HG03469 (cell line): Measurements from ENCODE around the gene TYW1B.
"Not testable (repeated sequence)": the region's sequence is repeated elsewhere in the genome, so short reads cannot be mapped to it uniquely, and the experiment has no call there.

Experiments
- ATAC-seq: cut with Tn5 transposase; IDR thresholded peaks from one replicate; pipeline ENCODE4 v1.9.1; 2021; ENCODE audit warnings: mild to moderate bottlenecking, moderate library complexity, moderate number of reproducible peaks; ENCODE audit not compliant: unreplicated experiment

The TYW1B gene, protein sequence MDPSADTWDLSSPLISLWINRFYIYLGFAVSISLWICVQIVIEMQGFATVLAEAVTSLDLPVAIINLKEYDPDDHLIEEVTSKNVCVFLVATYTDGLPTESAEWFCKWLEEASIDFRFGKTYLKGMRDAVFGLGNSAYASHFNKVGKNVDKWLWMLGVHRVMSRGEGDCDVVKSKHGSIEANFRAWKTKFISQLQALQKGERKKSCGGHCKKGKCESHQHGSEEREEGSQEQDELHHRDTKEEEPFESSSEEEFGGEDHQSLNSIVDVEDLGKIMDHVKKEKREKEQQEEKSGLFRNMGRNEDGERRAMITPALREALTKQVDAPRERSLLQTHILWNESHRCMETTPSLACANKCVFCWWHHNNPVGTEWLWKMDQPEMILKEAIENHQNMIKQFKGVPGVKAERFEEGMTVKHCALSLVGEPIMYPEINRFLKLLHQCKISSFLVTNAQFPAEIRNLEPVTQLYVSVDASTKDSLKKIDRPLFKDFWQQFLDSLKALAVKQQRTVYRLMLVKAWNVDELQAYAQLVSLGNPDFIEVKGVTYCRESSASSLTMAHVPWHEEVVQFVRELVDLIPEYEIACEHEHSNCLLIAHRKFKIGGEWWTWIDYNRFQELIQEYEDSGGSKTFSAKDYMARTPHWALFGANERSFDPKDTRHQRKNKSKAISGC

DNA sequence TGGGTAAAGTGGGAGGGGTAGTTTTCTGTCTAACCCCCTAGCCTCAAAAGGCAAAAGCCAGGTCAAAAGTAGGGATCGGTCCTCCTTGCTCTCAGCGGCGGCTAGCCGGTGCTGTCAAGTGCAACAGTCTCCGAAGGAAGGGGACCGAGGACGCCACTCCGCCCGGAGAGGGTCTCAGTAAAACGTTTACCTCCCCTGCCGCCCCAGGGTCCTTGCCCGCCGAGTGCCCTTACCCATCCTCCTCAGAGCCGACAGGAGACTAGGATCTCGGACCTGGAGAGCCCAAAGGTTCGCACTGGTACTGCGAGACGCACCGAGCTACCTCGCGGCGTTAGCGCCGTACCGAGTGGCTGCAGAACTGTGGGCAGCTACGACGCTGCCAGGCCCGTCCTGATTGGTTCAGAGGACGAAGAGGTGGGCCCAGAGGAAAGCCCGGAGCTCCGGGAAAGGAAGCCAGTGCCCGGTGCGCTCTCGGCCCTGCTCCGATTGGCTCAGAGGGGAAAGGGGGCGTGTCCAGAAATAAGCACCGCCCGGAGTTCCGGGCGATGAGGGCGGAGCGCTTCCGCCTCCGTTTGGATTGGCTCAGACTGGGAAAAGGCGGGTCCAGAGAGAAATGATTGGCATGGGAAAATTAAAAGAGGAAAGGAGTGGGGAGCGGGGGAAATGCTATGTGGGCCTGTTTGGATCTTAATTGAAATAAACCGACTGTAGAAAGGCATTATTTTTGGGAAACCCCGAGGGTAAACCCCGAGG lies at the start of gene TYW1B:
TYW1B (minus strand) TSS at position 362 of the 753 bp plus-strand sequence; CDS start at position 237, 125 bp downstream.
- ATAC-seq: peak; percentile 82

DNA sequence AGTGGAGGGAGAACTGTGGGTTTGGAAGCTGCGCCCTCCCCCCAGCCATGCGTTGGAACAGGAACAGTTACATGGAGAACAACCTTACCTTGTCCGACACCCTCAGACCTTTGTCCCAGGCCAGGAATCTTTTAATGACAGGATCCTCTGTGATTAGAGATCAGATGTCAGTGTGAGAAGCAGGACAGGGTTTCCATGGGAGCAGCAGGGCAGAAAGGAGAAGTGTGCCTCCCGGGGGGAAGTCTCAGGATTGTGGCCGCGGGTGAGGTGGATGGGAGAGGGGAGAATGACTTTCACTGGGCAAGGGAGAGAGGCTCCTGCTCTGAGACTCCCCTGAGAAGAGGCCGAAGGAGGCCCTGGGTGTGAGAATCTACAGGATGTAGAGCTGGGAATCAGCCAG lies 39.6 kb upstream of the TYW1B start:
- not testable (repeated sequence) for ATAC-seq

DNA sequence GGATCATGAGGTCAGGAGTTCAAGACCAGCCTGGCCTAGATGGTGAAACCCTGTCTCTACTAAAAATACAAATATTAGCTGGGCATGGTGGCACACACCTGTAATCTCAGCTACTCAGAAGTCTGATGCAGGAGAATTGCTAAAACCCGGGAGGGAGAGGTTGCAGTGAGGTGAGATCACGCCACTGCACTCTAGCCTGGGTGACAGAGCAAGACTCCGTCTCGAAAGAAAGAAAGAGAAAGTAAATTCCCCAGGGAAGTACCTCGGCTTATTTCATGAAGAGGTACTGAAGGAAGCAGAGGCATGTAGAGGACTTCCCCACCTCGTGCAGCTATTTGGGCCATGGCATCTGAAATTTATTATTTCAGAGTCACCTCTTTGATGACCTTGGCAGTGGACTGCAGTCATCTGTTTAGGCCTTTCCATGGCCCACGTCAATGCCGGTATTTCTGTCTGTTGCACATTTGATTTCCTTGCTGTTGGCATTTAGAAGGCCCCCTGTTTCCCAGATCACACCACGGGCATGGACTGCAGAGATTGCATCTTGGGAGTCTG lies 30.9 kb upstream of the TYW1B start:
- ATAC-seq: not testable (repeated sequence)

DNA sequence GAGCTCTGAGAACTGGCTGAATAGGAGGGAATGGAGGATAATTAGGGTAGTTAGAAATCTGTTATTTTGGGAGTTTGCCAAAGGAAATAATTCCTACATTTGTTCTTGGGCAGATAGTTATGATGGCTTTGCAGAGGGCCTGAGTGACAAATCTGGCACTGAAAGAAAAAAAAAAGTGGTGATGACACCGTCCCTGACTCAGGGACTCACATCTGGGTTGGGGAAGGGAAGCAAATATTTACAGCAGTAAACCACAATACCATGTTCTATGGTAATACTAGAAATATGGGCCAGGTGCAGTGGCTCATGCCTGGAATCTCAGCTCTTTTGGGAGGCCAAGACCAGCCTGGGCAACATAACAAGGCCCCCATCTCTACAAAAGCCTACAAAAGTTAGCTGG lies 29.9 kb upstream of the TYW1B start:
- not testable (repeated sequence) for ATAC-seq

DNA sequence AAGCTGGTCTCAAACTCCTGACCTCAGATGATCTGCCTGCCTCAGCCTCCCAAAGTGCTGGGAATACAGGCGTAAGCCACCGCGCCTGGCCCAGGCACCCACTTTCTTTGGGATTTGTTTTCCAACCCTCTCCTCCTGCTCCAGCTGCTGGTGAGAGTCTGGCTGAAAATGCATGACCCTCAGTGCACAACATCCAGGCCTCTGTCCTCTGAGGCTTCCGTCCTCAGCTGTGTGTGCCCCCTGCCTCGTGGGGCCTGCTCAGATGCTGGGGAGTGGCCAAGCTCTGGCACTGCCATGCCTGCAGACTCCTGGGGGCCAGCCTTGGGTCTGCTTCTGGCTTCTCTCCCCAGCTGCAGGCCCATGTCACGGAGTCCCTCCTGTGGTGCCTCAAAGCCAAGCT lies 27.3 kb upstream of the TYW1B start:
- not testable (repeated sequence) for ATAC-seq

DNA sequence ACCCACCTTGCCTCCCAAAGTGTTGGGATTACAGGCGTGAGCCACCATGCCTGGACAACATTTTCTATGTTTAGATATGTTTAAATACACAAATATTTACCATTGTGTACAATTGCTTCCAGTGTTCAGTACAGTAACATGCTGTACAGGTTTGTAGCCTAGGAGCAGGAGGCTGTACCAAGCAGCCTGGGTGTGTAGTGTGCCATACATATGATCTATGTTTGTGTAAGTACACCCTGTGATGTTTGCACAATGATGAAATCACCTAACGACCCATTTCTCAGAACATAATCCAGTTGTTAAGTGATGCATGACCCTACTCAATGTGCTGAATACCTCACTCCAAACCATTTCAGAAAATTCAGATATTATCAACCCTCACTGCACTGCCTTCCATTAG lies 24.9 kb upstream of the TYW1B start:
- ATAC-seq: not testable (repeated sequence)

DNA sequence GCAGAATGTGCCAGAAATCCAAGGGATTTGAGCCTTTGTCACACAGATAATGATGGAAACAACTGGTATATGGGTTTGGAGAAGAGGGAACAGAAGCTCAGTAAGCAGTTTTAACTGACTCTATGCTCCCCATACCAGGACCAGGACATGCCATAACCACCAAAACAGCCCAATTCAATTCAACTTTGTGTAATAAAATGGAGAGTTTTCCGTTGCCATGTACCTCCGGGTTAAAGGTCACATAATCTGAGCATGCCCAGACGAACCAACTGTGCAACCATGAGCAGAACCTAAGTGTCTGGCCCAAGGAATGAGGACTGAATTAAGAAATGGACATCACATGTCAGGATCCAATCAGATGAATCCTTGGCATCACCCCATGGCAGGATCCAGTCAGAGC lies 22.7 kb upstream of the TYW1B start:
- ATAC-seq: not testable (repeated sequence)

DNA sequence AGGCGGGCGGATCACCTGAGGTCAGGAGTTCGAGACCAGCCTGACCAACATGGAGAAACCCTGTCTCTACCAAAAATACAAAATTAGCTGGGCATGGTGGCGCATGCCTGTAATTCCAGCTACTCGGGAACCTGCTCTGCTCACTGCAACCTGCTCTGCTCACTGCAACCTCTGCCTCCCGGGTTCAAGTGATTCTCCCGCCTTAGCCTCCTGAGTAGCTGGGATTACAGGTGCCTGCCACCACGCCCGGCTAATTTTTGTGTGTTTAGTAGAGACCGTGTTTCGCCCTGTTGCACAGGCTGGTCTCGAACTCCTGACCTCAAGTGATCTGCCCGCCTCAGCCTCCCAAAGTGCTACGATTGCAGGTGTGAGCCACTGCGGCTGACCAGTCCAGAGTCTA lies 16.1 kb upstream of the TYW1B start:
- ATAC-seq: not testable (repeated sequence)

DNA sequence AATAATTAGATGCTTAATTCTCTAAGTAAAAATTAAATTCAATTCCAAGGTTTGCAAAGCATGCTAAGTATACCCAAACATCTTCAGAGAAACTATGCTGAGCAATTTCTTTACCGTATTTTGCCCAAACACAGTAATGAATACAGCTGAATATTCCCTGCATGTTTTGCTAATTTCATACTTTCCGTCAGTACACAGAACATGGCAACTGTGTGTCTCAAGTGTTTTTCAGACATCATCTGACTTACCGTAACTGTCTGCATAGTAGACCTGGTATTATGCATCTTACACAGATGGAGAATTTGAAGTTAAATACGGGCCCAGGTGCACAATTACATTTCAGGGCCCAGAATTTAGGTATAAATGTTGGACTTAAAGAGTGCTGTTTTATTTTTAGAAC lies 15.2 kb upstream of the TYW1B start:
- ATAC-seq: not testable (repeated sequence)

DNA sequence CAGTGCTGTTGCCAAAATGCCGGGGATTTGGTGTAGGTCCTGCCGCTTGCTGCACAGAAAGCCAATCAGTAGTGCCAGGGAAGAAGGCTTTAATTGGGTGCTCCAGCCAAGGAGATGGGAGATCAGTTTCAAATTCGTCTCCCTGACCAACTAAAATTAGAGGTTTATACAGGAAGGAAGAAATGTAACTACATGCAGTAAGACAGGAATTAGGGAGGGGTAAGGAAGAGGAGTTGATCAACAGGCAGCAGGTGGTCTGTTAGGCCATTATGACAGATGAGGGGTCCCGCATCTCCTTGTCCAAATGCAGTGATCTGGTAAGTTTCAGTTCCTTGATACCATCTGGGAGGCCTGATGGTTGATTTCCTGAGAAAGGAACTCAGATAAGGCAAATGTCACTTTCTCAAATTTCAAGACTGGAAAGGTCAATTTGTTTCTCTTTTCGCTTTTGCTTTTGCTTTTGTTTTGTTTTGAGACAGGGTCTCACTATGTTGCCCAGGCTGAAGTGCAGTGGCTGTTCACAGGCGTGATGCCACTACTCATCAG lies 13.0 kb upstream of the TYW1B start:
- not testable (repeated sequence) for ATAC-seq

DNA sequence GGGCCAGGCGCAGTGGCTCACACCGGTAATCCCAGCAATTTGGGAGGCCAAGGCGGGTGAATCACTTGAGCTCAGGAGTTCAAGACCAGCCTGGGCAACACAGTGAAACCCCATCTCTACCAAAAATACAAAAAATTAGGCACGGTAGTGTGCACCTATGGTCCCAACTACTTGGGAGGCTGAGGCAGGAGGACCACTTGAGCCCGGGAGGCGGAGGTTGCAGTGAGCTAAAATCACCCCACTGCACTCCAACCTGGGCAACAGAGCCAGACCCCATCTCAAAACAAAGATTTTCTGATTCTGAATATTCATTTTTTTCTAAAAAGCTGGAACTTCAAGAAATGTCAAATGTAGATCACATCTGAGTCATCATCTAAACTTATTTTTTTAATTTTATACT lies 10.3 kb upstream of the TYW1B start:
- ATAC-seq: not testable (repeated sequence)

DNA sequence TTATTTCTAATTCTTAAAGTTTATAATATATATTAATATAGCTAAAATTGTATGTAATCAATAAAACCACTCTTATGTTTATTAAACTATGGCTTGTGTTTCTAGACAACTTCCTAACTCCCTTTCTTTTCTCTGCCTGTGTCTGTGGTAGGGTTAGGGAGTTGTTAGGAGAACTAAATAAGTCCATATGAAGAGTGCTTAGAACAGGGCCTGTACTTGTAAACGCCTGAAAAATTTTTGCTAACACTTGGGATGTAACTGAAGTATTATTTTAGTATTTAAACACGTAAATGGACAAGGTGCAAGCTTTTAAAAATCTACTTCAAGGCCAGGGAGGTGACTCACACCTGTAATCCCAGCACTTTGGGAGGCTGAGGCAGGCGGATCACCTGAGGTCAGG lies 9.3 kb upstream of the TYW1B start:
- ATAC-seq: not testable (repeated sequence)

DNA sequence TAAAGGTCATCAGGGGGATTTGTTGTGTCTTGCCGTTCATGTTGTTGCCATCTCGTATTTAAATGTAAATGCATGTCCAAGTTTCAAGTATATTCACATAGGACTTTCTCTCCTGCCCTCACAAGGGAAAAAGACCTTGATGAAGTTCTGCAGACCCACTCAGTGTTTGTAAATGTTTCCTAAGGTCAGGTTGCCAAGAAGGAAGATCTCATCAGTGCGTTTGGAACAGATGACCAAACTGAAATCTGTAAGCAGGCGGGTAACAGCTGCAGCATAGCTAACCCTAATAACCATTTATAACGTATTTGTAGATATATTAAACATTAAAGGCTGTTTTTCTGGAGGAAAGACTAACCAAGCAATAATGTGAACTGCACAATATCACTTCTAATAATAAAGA lies 2.6 kb upstream of the TYW1B start:
- ATAC-seq: not testable (repeated sequence)

DNA sequence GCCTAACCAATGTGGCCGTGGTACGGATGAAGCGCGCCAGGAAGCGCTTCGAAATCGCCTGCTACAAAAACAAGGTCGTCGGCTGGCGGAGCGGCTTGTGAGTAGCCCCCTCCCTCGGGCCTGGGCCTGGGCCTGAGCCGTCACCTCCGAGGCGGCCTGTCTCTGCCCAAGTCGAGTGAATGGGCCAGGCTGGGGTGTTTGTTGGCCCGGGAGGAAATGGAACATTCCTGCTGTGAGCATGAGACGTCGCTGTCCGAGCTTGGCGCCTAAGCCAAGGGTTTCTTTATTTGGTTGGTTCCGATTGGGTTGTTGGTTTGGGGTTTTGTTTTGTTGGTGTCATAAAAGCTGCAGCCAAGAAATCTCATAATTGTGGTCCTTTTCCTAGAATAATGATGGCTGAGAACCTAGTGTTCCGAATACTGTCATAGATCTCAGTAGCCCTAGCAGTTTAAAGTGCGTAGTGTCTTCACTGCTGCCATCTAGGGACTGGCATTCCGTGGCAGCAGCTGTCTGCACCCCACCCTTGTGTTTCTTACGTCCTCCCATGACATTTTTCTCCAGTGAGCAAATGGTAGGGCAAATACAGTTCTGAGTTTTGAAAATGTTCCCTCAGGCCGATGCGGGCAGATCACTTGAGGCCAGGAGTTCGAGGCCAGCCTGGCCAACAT lies 1.8 kb upstream of the TYW1B start:
- peak; percentile 22 for ATAC-seq

DNA sequence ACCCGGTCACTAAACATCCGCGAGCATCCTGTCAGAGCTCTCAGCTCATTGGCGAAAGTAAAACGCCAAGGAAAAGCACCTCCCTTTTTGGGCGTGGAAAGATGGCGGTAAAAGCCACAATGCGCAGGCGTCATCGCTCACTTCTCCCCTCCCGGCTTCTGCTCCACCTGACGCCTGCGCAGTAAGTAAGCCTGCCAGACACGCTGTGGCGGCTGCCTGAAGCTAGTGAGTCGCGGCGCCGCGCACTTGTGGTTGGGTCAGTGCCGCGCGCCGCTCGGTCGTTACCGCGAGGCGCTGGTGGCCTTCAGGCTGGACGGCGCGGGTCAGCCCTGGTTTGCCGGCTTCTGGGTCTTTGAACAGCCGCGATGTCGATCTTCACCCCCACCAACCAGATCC lies 1.3 kb upstream of the TYW1B start:
- peak; percentile 53 for ATAC-seq

DNA sequence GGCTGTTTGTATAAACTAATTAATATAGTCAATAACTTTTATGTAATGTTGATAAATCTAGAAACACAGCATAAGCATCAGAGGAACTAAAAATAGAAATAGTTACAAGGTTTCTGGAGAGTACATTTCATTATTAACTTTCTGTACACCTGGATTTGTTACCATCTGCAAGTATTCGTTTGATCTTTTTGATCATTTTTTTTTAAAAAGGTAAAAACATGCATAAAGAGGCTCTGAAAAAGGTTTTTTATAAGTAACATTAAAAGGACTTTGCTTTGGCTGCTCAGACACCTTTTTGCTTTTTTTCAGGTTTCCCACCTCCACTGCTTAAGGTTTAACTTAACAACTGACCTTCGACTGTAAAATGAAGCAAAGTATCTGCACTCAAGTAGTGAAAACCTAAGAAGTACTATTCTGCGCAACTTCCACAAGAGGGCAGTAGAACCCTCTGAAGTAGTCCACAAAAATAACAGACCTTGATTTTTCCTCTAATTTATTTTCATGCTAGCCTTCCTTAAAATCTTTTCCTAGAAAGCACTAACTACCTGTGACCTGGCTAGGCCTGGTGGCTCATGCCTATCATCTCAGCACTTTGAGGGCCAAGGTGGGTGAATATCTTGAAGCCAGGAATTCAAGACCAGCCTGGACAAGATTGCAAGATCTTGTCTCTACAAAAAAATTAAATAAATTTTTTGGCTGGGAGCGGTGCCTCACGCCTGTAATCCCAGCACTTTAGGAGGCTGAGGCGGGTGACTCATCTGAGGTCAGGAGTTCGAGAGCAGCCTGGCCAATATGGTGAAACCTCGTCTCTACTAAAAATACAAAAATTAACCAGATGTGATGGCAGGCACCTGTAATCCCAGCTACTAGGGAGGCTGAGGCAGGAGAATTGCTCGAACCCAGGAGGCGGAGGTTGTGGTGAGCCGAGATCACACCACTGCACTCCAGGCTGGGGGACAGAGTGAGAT lies 4.0 kb downstream of the TYW1B start:
- not testable (repeated sequence) for ATAC-seq

DNA sequence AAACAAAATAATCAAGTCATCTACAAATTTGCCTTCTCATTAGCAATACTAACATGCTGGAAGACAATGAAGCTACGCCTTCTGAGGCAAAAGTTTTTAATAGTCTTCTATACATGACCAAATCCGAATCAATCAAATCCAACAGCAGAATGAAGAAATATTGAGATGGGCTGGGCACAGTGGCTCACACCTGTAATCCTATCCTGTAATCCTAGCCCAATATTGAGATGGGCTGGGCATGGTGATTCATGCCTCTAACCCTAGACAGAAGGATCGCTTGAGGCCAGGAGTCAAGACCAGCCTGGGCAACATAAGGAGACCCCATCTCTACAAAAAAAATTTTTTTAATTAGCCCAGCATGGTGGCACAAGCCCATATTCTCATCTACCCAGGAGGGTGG lies 5.5 kb downstream of the TYW1B start:
- not testable (repeated sequence) for ATAC-seq

DNA sequence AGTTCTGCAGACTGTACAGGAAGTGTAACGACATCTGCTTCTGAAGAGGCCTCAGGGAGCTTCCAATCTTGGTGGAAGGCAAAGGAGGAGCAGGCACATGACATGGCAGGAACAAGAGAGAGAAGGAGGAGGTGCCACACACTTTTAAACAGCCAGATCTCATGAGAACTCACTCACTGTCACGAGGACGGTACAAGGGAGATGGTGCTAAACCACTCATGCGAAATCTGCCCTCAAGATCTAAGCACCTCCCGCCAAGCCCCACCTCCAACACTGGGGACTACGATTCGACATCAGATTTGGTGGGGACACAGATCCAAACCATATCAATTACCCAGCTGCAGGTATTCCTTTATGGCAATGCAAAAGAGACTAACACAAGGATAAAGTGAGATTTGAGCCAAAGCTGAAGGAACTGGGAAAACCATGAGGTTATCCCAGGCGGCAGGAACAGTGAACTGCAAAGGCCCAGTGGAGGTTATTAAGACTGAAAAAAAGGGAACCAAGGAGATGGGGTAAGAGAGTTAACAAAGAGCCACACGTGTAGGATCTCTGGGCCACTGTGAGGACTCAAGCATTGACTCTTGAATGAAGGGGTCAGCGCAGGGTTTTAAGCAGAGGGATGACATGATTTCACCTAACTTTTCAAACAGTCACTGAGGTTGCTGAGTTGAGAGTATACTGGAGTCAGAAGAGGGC lies 9.2 kb downstream of the TYW1B start:
- not testable (repeated sequence) for ATAC-seq
